Measurements from ENCODE around the gene NECTIN1. TPM values are rescaled to one million over a fixed set of nuclear protein-coding genes. Genes with fewer than 3 reads are reported as not detected.

The NECTIN1 gene
- total and polyA plus RNA-seq, 4 experiments from 2014 or later = 1.2 to 3.8 (median 3.5) TPM; not detected in 1

- no peak overlapping the region for H3K27ac Mint-ChIP-seq
- POLR2A ChIA-PET (ENCODE audit: partially characterized antibody) = no interaction called here
Measured at GRCh38 chr11:119745776-119746535, 17.0 kb upstream of the NECTIN1 start.

DNA sequence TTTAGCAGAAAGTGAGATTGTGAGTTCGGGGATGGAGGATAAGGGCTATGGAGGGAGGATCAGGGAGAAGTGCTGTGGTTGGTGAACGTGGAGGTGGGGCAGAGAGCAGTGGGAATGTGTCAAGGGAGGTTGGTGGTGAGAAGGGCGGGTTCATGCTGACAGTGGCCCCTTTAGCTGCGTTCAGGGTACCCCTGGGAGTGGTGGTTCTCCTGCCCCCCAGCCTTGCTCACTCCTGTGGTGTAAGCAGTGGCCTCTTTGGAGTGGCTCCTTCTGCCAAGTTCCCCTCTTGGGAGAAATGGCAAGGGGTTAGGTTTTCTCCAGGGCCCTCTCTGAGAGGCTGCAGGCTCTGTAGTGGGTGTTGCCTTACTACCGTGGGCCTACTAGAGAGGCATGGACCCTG lies 16.1 kb upstream of the NECTIN1 start:
- Histone ChIP-seq H3K36me3 (ENCODE audit: insufficient read depth, low read length) (no peaks in the 10 kb centered on the region), H3K27me3 (ENCODE audit: insufficient read depth, low read length) (peaks cover 17% of the 10 kb centered on the region), H3K4me3 (ENCODE audit: low read length in 2 of 2) (no peak overlapping the region), H3K4me1 (ENCODE audit: insufficient read depth, low read length) (peaks cover 7% of the 10 kb centered on the region), H3K27ac (ENCODE audit: low read depth, low read length) (no peak overlapping the region), H3K9me3 (ENCODE audit: control insufficient read depth in 1 of 2, low read length in 2 of 2) (no peaks in the 10 kb centered on the region)
- no peak for DNase-seq
- H3K36me3 Mint-ChIP-seq = no peaks in the 10 kb centered on the region
- H3K4me3 Mint-ChIP-seq = no peak overlapping the region
- POLR2A ChIA-PET (ENCODE audit: partially characterized antibody) = no interaction called here
- intact Hi-C loops (cut with micrococcal nuclease) = no loop called here
- H3K27me3 Mint-ChIP-seq = peaks cover 23 to 45% of the 10 kb centered on the region in 2 donors
- peaks cover 0 to 3% (median 0%) of the 10 kb centered on the region in 8 donors for H3K9me3 Mint-ChIP-seq
- no peak overlapping the region for H3K27ac Mint-ChIP-seq
- peaks cover 8 to 25% (median 10%) of the 10 kb centered on the region in 4 donors for H3K4me1 Mint-ChIP-seq
- CTCF ChIA-PET (ENCODE audit: partially characterized antibody) = no interaction called here

More at GRCh38 chr11:119745776-119746535, 17.0 kb upstream of the NECTIN1 start:
- H3K36me3 Mint-ChIP-seq = no peaks in the 10 kb centered on the region
- no peak overlapping the region for H3K4me3 Mint-ChIP-seq
- CTCF ChIA-PET (ENCODE audit: partially characterized antibody) = interaction anchor here (1.6 kb wide), 1 partner anchor 17 kb away, joined by 5 read pairs; the partner anchor contains the start of gene NECTIN1
- H3K9me3 Mint-ChIP-seq = peaks cover 0 to 3% (median 0%) of the 10 kb centered on the region in 8 donors
- Histone ChIP-seq H3K4me1 (ENCODE audit: insufficient read depth, low read length) (peaks cover 7% of the 10 kb centered on the region), H3K27ac (ENCODE audit: low read depth, low read length) (no peak overlapping the region), H3K4me3 (ENCODE audit: low read length in 2 of 2) (no peak overlapping the region), H3K36me3 (ENCODE audit: insufficient read depth, low read length) (no peaks in the 10 kb centered on the region), H3K9me3 (ENCODE audit: control insufficient read depth in 1 of 2, low read length in 2 of 2) (no peaks in the 10 kb centered on the region), H3K27me3 (ENCODE audit: insufficient read depth, low read length) (peaks cover 11% of the 10 kb centered on the region)
- DNase-seq = no peak
- peaks cover 24 to 43% of the 10 kb centered on the region in 2 donors for H3K27me3 Mint-ChIP-seq
- intact Hi-C loops (cut with micrococcal nuclease) = no loop called here
- peaks cover 8 to 25% (median 10%) of the 10 kb centered on the region in 4 donors for H3K4me1 Mint-ChIP-seq

DNA sequence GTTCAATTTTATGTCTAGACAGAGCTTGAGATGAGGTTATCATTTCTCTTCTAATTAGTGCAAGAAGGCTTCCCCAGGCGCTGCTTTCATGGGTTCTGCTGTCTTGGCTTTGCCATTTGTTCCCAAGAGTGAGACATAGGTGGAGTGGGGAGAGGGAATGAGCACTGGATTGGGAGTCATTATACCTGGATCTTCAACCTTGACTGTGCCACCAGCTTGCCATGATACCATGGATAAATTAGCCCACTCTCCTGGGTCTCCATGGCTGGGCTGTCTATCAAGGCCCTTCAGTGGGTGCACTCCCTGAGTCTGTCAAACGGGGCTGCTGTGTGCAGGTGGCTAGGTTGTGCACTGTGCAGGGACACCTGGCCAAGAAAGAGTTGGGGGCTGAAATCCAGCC lies 15.6 kb upstream of the NECTIN1 start:
- peaks cover 8 to 25% (median 10%) of the 10 kb centered on the region in 4 donors for H3K4me1 Mint-ChIP-seq
- Histone ChIP-seq H3K27ac (ENCODE audit: low read depth, low read length) (no peak overlapping the region), H3K36me3 (ENCODE audit: insufficient read depth, low read length) (no peaks in the 10 kb centered on the region), H3K4me1 (ENCODE audit: insufficient read depth, low read length) (peaks cover 7% of the 10 kb centered on the region), H3K27me3 (ENCODE audit: insufficient read depth, low read length) (peaks cover 17% of the 10 kb centered on the region), H3K9me3 (ENCODE audit: control insufficient read depth in 1 of 2, low read length in 2 of 2) (no peaks in the 10 kb centered on the region), H3K4me3 (ENCODE audit: low read length in 2 of 2) (no peak overlapping the region)
- H3K36me3 Mint-ChIP-seq = no peaks in the 10 kb centered on the region
- no peak overlapping the region for H3K27ac Mint-ChIP-seq
- H3K27me3 Mint-ChIP-seq = peaks cover 25 to 43% of the 10 kb centered on the region in 2 donors
- intact Hi-C loops (cut with micrococcal nuclease) = no loop called here
- H3K9me3 Mint-ChIP-seq = peaks cover 0 to 3% (median 0%) of the 10 kb centered on the region in 8 donors
- CTCF ChIA-PET (ENCODE audit: partially characterized antibody) = no interaction called here
- no peak overlapping the region for H3K4me3 Mint-ChIP-seq
- no peak for DNase-seq
- POLR2A ChIA-PET (ENCODE audit: partially characterized antibody) = no interaction called here

DNA sequence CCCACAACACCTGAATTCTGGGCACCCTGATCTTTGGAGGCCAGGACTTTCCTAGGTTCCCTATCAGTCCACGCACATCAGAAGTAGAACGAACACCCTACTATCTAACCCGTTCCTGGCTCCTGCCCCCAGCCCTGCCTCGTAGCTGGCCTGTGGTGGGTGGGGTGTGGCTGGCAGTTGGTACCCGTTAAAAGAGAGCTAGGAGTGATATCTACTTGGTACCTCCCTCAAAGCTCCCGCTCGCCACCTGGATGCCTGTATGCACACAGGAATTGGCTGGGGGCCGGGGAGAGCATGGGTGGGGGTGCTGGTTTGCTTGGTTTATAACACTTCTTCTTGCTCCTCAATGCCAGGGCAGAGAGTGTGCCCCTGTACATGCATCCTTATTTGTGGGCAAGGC lies 14.0 kb upstream of the NECTIN1 start:
- Mint-ChIP-seq H3K36me3 (no peaks in the 10 kb centered on the region), H3K27ac (no peak overlapping the region), H3K9me3 (peaks cover 0 to 3% (median 0%) of the 10 kb centered on the region in 8 donors), H3K27me3 (peaks cover 25 to 40% of the 10 kb centered on the region in 2 donors), H3K4me1 (peaks cover 8 to 25% (median 10%) of the 10 kb centered on the region in 4 donors), H3K4me3 (peak overlapping the region in 3 of 8 donors; percentile 12 to 82 (median 13))
- ChIA-PET CTCF (ENCODE audit: partially characterized antibody) (interaction anchor here (1.0 to 1.9 kb wide), 2 partner anchors 14 to 365 kb away, joined by 3 to 8 read pairs; partner anchors contain the start of gene NECTIN1), POLR2A (ENCODE audit: partially characterized antibody) (no interaction called here)
- DNase-seq = no peak
- H3K9me3 ChIP-seq (ENCODE audit: control insufficient read depth in 1 of 2, low read length in 2 of 2) = no peaks in the 10 kb centered on the region
- no peak overlapping the region for H3K27ac ChIP-seq (ENCODE audit: low read depth, low read length)
- H3K27me3 ChIP-seq (ENCODE audit: insufficient read depth, low read length) = peaks cover 17% of the 10 kb centered on the region
- H3K4me3 ChIP-seq (ENCODE audit: low read length in 2 of 2) = no peak overlapping the region
- H3K4me1 ChIP-seq (ENCODE audit: insufficient read depth, low read length) = peaks cover 7% of the 10 kb centered on the region
- H3K36me3 ChIP-seq (ENCODE audit: insufficient read depth, low read length) = no peaks in the 10 kb centered on the region
- intact Hi-C loops (cut with micrococcal nuclease) = no loop called here

DNA sequence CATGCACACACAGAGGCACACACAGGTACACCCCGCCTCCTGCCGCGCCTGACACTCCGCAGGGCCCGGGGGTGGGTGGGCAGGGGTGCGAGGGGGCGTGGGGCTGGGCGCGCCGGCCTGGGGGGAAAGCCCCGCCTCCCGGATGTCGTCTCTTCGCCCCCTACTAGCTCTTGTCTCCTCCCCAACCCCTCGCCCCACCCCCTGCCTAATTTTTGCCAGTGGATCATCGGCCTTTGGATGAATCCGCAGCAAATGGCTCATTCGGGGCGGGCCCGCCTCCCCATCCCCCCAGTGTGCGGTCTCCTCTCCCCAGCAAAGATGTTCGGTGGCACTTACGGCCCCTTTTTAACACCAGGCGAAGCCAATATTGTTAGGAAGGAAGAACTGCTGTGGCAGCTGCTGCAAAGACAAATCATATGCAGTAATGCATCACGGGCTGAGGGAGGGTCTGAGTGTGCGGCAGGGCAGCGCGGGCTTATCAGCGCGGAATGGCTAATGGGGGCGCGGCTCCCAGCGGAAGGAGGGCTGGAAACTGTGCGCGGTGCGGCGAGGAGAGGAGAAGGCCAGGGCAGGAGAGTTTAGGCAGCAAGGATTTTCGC lies 13.4 kb upstream of the NECTIN1 start:
- intact Hi-C loops (cut with micrococcal nuclease) = no loop called here
- H3K36me3 Mint-ChIP-seq = no peaks in the 10 kb centered on the region

DNA sequence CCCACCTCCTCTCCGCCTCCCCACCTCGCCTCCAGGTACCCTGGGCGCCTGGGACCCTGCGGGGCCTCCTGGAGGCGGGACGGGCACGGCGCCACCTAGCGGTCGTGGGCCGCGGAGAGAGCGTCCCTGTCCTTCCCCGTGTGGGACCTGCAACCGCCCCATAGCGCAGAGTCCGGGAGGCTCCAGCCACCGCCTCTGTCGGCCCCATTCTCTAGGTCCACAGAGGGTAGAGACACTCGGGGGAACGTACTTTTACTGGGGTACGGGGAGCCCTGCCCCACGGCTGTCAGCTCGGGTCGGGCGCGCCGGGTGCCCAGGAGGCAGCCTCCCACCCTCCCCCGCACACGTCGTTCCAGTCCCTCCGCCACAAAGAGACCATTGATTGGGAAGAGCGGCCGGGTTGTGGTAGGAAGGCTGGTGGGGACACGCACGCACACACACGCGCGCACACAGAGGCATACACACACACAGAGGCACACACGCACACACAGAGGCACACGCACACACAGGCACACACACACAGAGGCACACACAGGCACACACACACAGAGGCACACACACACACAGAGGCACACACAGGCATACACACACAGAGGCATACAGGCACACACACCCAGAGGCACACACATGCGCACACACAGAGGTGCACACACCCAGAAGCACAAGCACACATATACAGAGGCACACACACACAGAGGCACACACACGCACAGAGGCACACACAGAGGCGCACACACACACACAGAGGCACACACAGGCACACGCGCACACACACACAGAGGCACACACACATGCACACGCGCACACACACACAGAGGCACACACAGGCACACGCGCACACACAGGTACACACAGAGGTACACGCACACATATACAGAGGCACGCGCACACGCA lies 12.6 kb upstream of the NECTIN1 start:
- intact Hi-C loops (cut with micrococcal nuclease) = loop anchor here (1.0 kb wide), 4 partner anchors 13 to 260 kb away; no protein-coding TSS in a partner anchor
- Histone ChIP-seq H3K27me3 (ENCODE audit: insufficient read depth, low read length) (peaks cover 17% of the 10 kb centered on the region), H3K4me1 (ENCODE audit: insufficient read depth, low read length) (peaks cover 7% of the 10 kb centered on the region), H3K36me3 (ENCODE audit: insufficient read depth, low read length) (no peaks in the 10 kb centered on the region), H3K4me3 (ENCODE audit: low read length in 2 of 2) (no peak overlapping the region), H3K27ac (ENCODE audit: low read depth, low read length) (no peak overlapping the region), H3K9me3 (ENCODE audit: control insufficient read depth in 1 of 2, low read length in 2 of 2) (no peaks in the 10 kb centered on the region)
- POLR2A ChIA-PET (ENCODE audit: partially characterized antibody) = no interaction called here
- CTCF ChIA-PET (ENCODE audit: partially characterized antibody) = no interaction called here
- H3K9me3 Mint-ChIP-seq = peaks cover 0 to 3% (median 0%) of the 10 kb centered on the region in 8 donors
- peaks cover 8 to 22% (median 10%) of the 10 kb centered on the region in 4 donors for H3K4me1 Mint-ChIP-seq
- peaks cover 27 to 34% of the 10 kb centered on the region in 2 donors for H3K27me3 Mint-ChIP-seq
- DNase-seq = peak in 4 of 5 donors; percentile 37 to 49 (median 44)
- H3K27ac Mint-ChIP-seq = no peak overlapping the region
- no peaks in the 10 kb centered on the region for H3K36me3 Mint-ChIP-seq
- H3K4me3 Mint-ChIP-seq = peak overlapping the region in 7 of 8 donors; percentile 15 to 78 (median 44)

More for the DNA sequence above, 13.4 kb upstream of the NECTIN1 start:
- POLR2A ChIA-PET (ENCODE audit: partially characterized antibody) = no interaction called here
- DNase-seq = no peak
- Mint-ChIP-seq H3K9me3 (peaks cover 0 to 3% (median 0%) of the 10 kb centered on the region in 8 donors), H3K4me1 (peaks cover 8 to 22% (median 10%) of the 10 kb centered on the region in 4 donors), H3K4me3 (peak overlapping the region; percentile 11 to 82 (median 52)), H3K27ac (no peak overlapping the region), H3K27me3 (peaks cover 25 to 34% of the 10 kb centered on the region in 2 donors)
- Histone ChIP-seq H3K9me3 (ENCODE audit: control insufficient read depth in 1 of 2, low read length in 2 of 2) (no peaks in the 10 kb centered on the region), H3K36me3 (ENCODE audit: insufficient read depth, low read length) (no peaks in the 10 kb centered on the region), H3K27ac (ENCODE audit: low read depth, low read length) (no peak overlapping the region), H3K27me3 (ENCODE audit: insufficient read depth, low read length) (peaks cover 17% of the 10 kb centered on the region), H3K4me1 (ENCODE audit: insufficient read depth, low read length) (peaks cover 7% of the 10 kb centered on the region), H3K4me3 (ENCODE audit: low read length in 2 of 2) (no peak overlapping the region)
- CTCF ChIA-PET (ENCODE audit: partially characterized antibody) = interaction anchor here (1.0 to 1.9 kb wide), 2 partner anchors 13 to 366 kb away, joined by 3 to 8 read pairs; partner anchors contain the start of gene NECTIN1
